Kidney epithelial cell (primary cell): ENCODE results near the gene HLCS. TPM values are rescaled to one million over a fixed set of nuclear protein-coding genes. Genes with fewer than 3 reads are reported as not detected.

Experiments
- DNase-seq: peaks from one replicate; pipeline ENCODE4 v3.0.0-alpha.2; 2010; ENCODE audit warnings: low read depth
- H3K27me3 ChIP-seq: 2 replicates; pipeline ENCODE4 v1.6.0; 2011; ENCODE audit warnings: low read length; ENCODE audit not compliant: control insufficient read depth, insufficient read depth
- H3K36me3 ChIP-seq: 2 replicates; pipeline ENCODE4 v1.5.1; 2011; ENCODE audit warnings: low read length; ENCODE audit not compliant: control insufficient read depth, insufficient read depth
- H3K4me3 ChIP-seq: 2 replicates; pipeline ENCODE4 v1.5.1; 2011; ENCODE audit warnings: low read depth, mild to moderate bottlenecking, control low read depth, low read length
- CTCF ChIP-seq: IDR thresholded peaks from 2 replicates; pipeline ENCODE4 v1.5.1; 2011; ENCODE audit warnings: mild to moderate bottlenecking, moderate library complexity, low read length, control low read depth, inconsistent platforms; ENCODE audit not compliant: insufficient read depth, poor library complexity, severe bottlenecking
- total RNA-seq: library from RNA; depleted of rRNA; stranded (reverse); fragments of >200 nt; gene quantifications from 2 replicates; pipeline ENCODE4 v1.2.3, GENCODE V29; 2015

The HLCS gene
- total RNA-seq, 1 donor from 2014 or later: 26.7 TPM

GRCh38 chr21:36891692-36892091, 74.8 kb downstream of the HLCS start:
- no peak for TF ChIP-seq CTCF
- Histone ChIP-seq H3K27me3 (no peaks in the 10 kb centered on the region), H3K36me3 (peaks cover 1% of the 10 kb centered on the region), H3K4me3 (no peak overlapping the region)
- no peak for DNase-seq

GRCh38 chr21:36891121-36891520, 75.3 kb downstream of the HLCS start:
- TF ChIP-seq CTCF: no peak
- DNase-seq: no peak
- Histone ChIP-seq H3K36me3 (peaks cover 1% of the 10 kb centered on the region), H3K27me3 (no peaks in the 10 kb centered on the region), H3K4me3 (no peak overlapping the region)

- no peaks in the 10 kb centered on the region for H3K27me3 ChIP-seq
- no peak for TF ChIP-seq CTCF
- no peak overlapping the region for H3K4me3 ChIP-seq
- no peak for DNase-seq
- peaks cover 1% of the 10 kb centered on the region for H3K36me3 ChIP-seq
Observed at GRCh38 chr21:36890086-36890485, 76.4 kb downstream of the HLCS start.

- no peak overlapping the region for H3K4me3 ChIP-seq
Observed at GRCh38 chr21:36889401-36889800, 77.1 kb downstream of the HLCS start.

GRCh38 chr21:36888466-36888865, 78.0 kb downstream of the HLCS start:
- TF ChIP-seq CTCF: no peak
- H3K36me3 ChIP-seq: peaks cover 1% of the 10 kb centered on the region
- DNase-seq: no peak

More at GRCh38 chr21:36889401-36889800, 77.1 kb downstream of the HLCS start:
- TF ChIP-seq CTCF: no peak
- Histone ChIP-seq H3K27me3 (no peaks in the 10 kb centered on the region), H3K36me3 (peaks cover 1% of the 10 kb centered on the region)
- no peak for DNase-seq

GRCh38 chr21:36887963-36888362, 78.5 kb downstream of the HLCS start:
- no peak overlapping the region for H3K4me3 ChIP-seq
- peaks cover 1% of the 10 kb centered on the region for H3K36me3 ChIP-seq
- DNase-seq: no peak
- TF ChIP-seq CTCF: no peak
- no peaks in the 10 kb centered on the region for H3K27me3 ChIP-seq

More at GRCh38 chr21:36888466-36888865, 78.0 kb downstream of the HLCS start:
- Histone ChIP-seq H3K27me3 (no peaks in the 10 kb centered on the region), H3K4me3 (no peak overlapping the region)
